ENCODE data around the gene INPP5K.
"Not testable (repeated sequence)": the region's sequence is repeated elsewhere in the genome, so short reads cannot be mapped to it uniquely, and the experiment has no call there.

INPP5K gene

DNA sequence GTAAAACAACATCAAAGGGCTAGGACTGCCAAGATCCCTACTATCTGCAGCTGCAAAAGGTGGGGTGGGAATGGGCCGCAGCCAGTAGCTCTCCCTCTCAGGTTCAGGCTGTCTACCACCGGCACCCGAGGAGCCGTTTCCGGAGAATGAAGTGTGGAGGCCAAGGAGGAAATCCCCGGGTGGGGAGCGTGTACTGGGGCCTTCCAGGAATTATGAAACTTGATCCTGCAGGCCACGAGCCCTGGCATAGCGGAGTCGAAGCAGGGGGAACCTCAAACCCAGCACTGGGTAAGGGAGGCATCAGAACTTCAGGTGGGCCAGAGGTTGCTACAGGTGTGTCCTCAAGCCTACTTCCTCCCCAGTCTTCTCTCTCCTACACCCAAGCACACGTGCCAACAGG lies 5.1 kb downstream of the INPP5K start:
- H3K27ac ChIP-seq (replicated peaks; ENCODE audit: low read length) = no peak overlapping the region
- no peaks in the 10 kb centered on the region for H3K27me3 ChIP-seq (ENCODE audit: control insufficient read depth in 3 of 3, insufficient read depth in 3 of 3, low read depth in 1 of 3, low read length in 3 of 3)
- H3K4me2 ChIP-seq (ENCODE audit: insufficient read depth, low read length, poor library complexity, severe bottlenecking) = no peak overlapping the region
- peaks cover 4 to 7% of the 10 kb centered on the region in 2 donors for H3K4me1 ChIP-seq (ENCODE audit: control insufficient read depth in 2 of 2, insufficient read depth in 1 of 2, low read depth in 1 of 2, low read length in 2 of 2)
- no peak overlapping the region for H2BK5ac ChIP-seq (ENCODE audit: low read length)
- no peaks in the 10 kb centered on the region for H3K79me1 ChIP-seq (ENCODE audit: low read depth, low read length)
- no CpG with 5 or more reads among the region's 11 CpGs for WGBS, 2 donors (ENCODE audit: extremely low coverage in 2 of 2, insufficient read length in 2 of 2, insufficient replicate concordance in 1 of 2)
- H4K91ac ChIP-seq (ENCODE audit: low read depth, low read length, poor library complexity) = no peak overlapping the region
- no peak for DNase-seq (ENCODE audit: low spot score)
- H2AFZ ChIP-seq (ENCODE audit: low read length) = no peak overlapping the region
- no peaks in the 10 kb centered on the region for H3K9me3 ChIP-seq (replicated peaks in 1 of 2; ENCODE audit: control insufficient read depth in 2 of 2, insufficient read depth in 1 of 2, low read depth in 1 of 2, low read length in 2 of 2)
- H3K14ac ChIP-seq (ENCODE audit: low read length) = no peak overlapping the region
- no peak overlapping the region for H3K18ac ChIP-seq (ENCODE audit: low read length)
- H3K9ac ChIP-seq (ENCODE audit: low read depth, low read length, poor library complexity) = no peak overlapping the region
- H3K36me3 ChIP-seq (replicated peaks in 1 of 2; ENCODE audit: control insufficient read depth in 2 of 2, insufficient read depth in 2 of 2, low read length in 2 of 2) = peaks cover 3 to 21% of the 10 kb centered on the region in 2 donors
- H3K4ac ChIP-seq (ENCODE audit: low read length) = no peak overlapping the region
- H2BK12ac ChIP-seq (ENCODE audit: low read length) = no peak overlapping the region
- H2AK5ac ChIP-seq (ENCODE audit: low read depth, low read length) = no peak overlapping the region
- no peak overlapping the region for H2BK120ac ChIP-seq (ENCODE audit: low read depth, low read length)
- H2BK15ac ChIP-seq (ENCODE audit: low read length) = no peak overlapping the region
- peak overlapping the region; percentile 40 for H3K23ac ChIP-seq (ENCODE audit: low read depth, low read length, poor library complexity)
- no peak overlapping the region for H4K8ac ChIP-seq (ENCODE audit: low read depth, low read length)
- H3K4me3 ChIP-seq (ENCODE audit: low read length in 2 of 2) = no peak overlapping the region

DNA sequence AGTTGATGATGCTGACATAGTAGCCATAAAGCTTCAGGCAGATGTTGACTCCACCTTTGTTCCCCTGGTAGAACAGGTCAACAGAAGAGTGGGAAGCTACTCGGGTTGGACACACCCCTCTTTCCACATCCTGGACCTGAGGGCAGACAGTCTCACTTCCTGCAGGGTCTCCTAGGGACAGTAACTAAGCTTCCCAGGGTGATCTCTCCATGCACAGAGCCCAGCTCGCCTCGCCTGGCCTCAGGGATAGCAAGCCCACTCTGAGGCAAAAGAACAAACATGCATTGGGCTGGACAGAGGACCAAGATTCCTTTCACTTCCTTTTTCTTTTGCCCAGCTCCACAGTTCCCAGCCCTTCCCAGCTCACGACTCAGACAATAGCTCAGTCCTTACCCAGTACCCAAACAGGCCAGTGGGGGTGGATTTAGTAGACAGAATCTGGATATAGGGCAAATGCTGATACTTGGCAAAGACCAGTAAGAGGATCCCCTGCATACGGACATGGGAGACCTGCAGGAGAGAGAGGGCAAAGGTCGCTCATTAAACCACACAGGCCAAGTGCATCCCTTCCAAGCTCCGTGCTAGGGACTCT lies 7.0 kb downstream of the INPP5K start:
- H3K27me3 ChIP-seq (ENCODE audit: control insufficient read depth in 3 of 3, insufficient read depth in 3 of 3, low read depth in 1 of 3, low read length in 3 of 3) = no peaks in the 10 kb centered on the region
- no CpG with 5 or more reads among the region's 7 CpGs for WGBS, 2 donors (ENCODE audit: extremely low coverage in 2 of 2, insufficient read length in 2 of 2, insufficient replicate concordance in 1 of 2)
- no peak for DNase-seq (ENCODE audit: low spot score)

DNA sequence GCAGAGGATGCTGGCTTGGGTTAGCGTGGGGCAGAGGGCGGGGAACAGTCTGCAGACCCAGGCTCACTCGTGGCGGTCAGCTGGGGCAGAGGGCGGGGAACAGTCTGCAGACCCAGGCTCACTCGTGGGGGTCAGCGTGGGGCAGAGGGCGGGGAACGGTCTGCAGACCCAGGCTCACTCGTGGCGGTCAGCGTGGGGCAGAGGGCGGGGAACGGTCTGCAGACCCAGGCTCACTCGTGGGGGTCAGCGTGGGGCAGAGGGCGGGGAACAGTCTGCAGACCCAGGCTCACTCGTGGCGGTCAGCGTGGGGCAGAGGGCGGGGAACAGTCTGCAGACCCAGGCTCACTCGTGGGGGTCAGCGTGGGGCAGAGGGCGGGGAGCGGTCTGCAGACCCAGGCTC lies 7.7 kb downstream of the INPP5K start:
- H3K18ac ChIP-seq (ENCODE audit: low read length); H2AFZ ChIP-seq (ENCODE audit: low read length); H2BK12ac ChIP-seq (ENCODE audit: low read length); DNase-seq (ENCODE audit: low spot score); H3K79me1 ChIP-seq (ENCODE audit: low read depth, low read length); H3K27ac ChIP-seq (replicated peaks; ENCODE audit: low read length); H3K4ac ChIP-seq (ENCODE audit: low read length); H4K8ac ChIP-seq (ENCODE audit: low read depth, low read length); H3K14ac ChIP-seq (ENCODE audit: low read length); H4K91ac ChIP-seq (ENCODE audit: low read depth, low read length, poor library complexity); H2BK120ac ChIP-seq (ENCODE audit: low read depth, low read length); H2BK5ac ChIP-seq (ENCODE audit: low read length); H3K27me3 ChIP-seq (ENCODE audit: control insufficient read depth in 3 of 3, insufficient read depth in 3 of 3, low read depth in 1 of 3, low read length in 3 of 3); H2AK5ac ChIP-seq (ENCODE audit: low read depth, low read length); H3K4me3 ChIP-seq (ENCODE audit: low read length in 2 of 2); H2BK15ac ChIP-seq (ENCODE audit: low read length); H3K4me1 ChIP-seq (ENCODE audit: control insufficient read depth in 2 of 2, insufficient read depth in 1 of 2, low read depth in 1 of 2, low read length in 2 of 2); H3K4me2 ChIP-seq (ENCODE audit: insufficient read depth, low read length, poor library complexity, severe bottlenecking); H3K9me3 ChIP-seq (replicated peaks in 1 of 2; ENCODE audit: control insufficient read depth in 2 of 2, insufficient read depth in 1 of 2, low read depth in 1 of 2, low read length in 2 of 2); H3K23ac ChIP-seq (ENCODE audit: low read depth, low read length, poor library complexity): not testable (repeated sequence)
- H3K36me3 ChIP-seq (replicated peaks in 1 of 2; ENCODE audit: control insufficient read depth in 2 of 2, insufficient read depth in 2 of 2, low read length in 2 of 2) = peaks cover 5 to 21% of the 10 kb centered on the region in 2 donors
- H3K9ac ChIP-seq (ENCODE audit: low read depth, low read length, poor library complexity) = peak overlapping the region; percentile 51
- no CpG with 5 or more reads among the region's 25 CpGs for WGBS, 2 donors (ENCODE audit: extremely low coverage in 2 of 2, insufficient read length in 2 of 2, insufficient replicate concordance in 1 of 2)

More for the DNA sequence above, 7.0 kb downstream of the INPP5K start:
- Histone ChIP-seq H3K4me3 (ENCODE audit: low read length in 2 of 2) (no peak overlapping the region), H3K23ac (ENCODE audit: low read depth, low read length, poor library complexity) (no peak overlapping the region), H3K79me1 (ENCODE audit: low read depth, low read length) (no peaks in the 10 kb centered on the region), H3K4me1 (ENCODE audit: control insufficient read depth in 2 of 2, insufficient read depth in 1 of 2, low read depth in 1 of 2, low read length in 2 of 2) (peaks cover 0 to 10% of the 10 kb centered on the region in 2 donors), H3K27ac (replicated peaks; ENCODE audit: low read length) (no peak overlapping the region), H2BK15ac (ENCODE audit: low read length) (no peak overlapping the region), H3K4me2 (ENCODE audit: insufficient read depth, low read length, poor library complexity, severe bottlenecking) (no peak overlapping the region), H3K4ac (ENCODE audit: low read length) (no peak overlapping the region), H3K9ac (ENCODE audit: low read depth, low read length, poor library complexity) (no peak overlapping the region), H4K91ac (ENCODE audit: low read depth, low read length, poor library complexity) (no peak overlapping the region), H2AK5ac (ENCODE audit: low read depth, low read length) (no peak overlapping the region), H2BK5ac (ENCODE audit: low read length) (no peak overlapping the region), H4K8ac (ENCODE audit: low read depth, low read length) (no peak overlapping the region), H2AFZ (ENCODE audit: low read length) (no peak overlapping the region), H2BK120ac (ENCODE audit: low read depth, low read length) (no peak overlapping the region), H3K9me3 (replicated peaks in 1 of 2; ENCODE audit: control insufficient read depth in 2 of 2, insufficient read depth in 1 of 2, low read depth in 1 of 2, low read length in 2 of 2) (no peaks in the 10 kb centered on the region), H3K14ac (ENCODE audit: low read length) (no peak overlapping the region), H3K18ac (ENCODE audit: low read length) (no peak overlapping the region), H3K36me3 (replicated peaks in 1 of 2; ENCODE audit: control insufficient read depth in 2 of 2, insufficient read depth in 2 of 2, low read length in 2 of 2) (peaks cover 5 to 21% of the 10 kb centered on the region in 2 donors), H2BK12ac (ENCODE audit: low read length) (no peak overlapping the region)

DNA sequence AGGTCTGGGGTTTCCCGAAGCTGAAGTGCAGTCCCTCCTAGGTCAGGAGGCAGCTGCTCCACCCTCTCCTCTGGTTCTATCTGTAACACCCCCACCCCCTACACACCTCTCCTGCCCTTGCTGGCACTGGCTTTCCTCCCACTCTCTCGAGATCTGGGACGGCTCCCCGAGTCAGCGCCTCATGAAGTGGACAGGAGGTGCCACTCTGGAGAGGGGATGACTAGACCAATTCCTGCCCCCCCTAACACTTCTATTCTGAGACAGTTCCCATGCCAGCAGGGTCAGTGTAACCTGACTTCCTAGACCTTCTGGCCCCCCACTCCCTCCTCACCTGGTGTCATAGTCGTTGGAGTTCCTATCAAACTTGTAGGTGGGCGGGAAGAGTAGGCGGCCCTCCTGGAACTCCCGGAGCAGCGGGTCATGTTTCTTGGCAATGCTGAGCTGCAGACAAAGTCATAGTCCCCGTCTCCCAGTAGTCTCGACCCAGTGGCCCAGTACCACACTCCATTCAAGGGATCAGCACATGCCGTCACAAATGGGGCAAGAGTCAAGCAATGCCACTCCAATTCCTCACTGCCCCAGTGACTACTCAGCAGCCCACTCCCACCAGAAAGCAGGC lies 9.7 kb downstream of the INPP5K start:
- Histone ChIP-seq H2AFZ (ENCODE audit: low read length) (no peak overlapping the region), H3K79me1 (ENCODE audit: low read depth, low read length) (no peaks in the 10 kb centered on the region), H4K8ac (ENCODE audit: low read depth, low read length) (no peak overlapping the region), H2BK5ac (ENCODE audit: low read length) (no peak overlapping the region), H4K91ac (ENCODE audit: low read depth, low read length, poor library complexity) (no peak overlapping the region), H3K4me2 (ENCODE audit: insufficient read depth, low read length, poor library complexity, severe bottlenecking) (no peak overlapping the region), H2BK120ac (ENCODE audit: low read depth, low read length) (peak overlapping the region; percentile 81), H3K18ac (ENCODE audit: low read length) (no peak overlapping the region), H3K27ac (replicated peaks; ENCODE audit: low read length) (no peak overlapping the region), H3K9me3 (replicated peaks in 1 of 2; ENCODE audit: control insufficient read depth in 2 of 2, insufficient read depth in 1 of 2, low read depth in 1 of 2, low read length in 2 of 2) (no peaks in the 10 kb centered on the region), H3K9ac (ENCODE audit: low read depth, low read length, poor library complexity) (peak overlapping the region; percentile 32), H3K4me1 (ENCODE audit: control insufficient read depth in 2 of 2, insufficient read depth in 1 of 2, low read depth in 1 of 2, low read length in 2 of 2) (peaks cover 0 to 8% of the 10 kb centered on the region in 2 donors), H3K4me3 (ENCODE audit: low read length in 2 of 2) (no peak overlapping the region), H2BK15ac (ENCODE audit: low read length) (no peak overlapping the region), H3K23ac (ENCODE audit: low read depth, low read length, poor library complexity) (no peak overlapping the region), H2BK12ac (ENCODE audit: low read length) (no peak overlapping the region), H2AK5ac (ENCODE audit: low read depth, low read length) (peak overlapping the region; percentile 59), H3K4ac (ENCODE audit: low read length) (no peak overlapping the region), H3K27me3 (ENCODE audit: control insufficient read depth in 3 of 3, insufficient read depth in 3 of 3, low read depth in 1 of 3, low read length in 3 of 3) (no peaks in the 10 kb centered on the region), H3K36me3 (replicated peaks in 1 of 2; ENCODE audit: control insufficient read depth in 2 of 2, insufficient read depth in 2 of 2, low read length in 2 of 2) (peaks cover 3 to 12% of the 10 kb centered on the region in 2 donors), H3K14ac (ENCODE audit: low read length) (no peak overlapping the region)
- no CpG with 5 or more reads among the region's 13 CpGs for WGBS, 2 donors (ENCODE audit: extremely low coverage in 2 of 2, insufficient read length in 2 of 2, insufficient replicate concordance in 1 of 2)
- DNase-seq (ENCODE audit: low spot score) = no peak
